NB4 (cell line): Measurements from ENCODE around the gene RNF133.
"Not testable (repeated sequence)": the region's sequence is repeated elsewhere in the genome, so short reads cannot be mapped to it uniquely, and the experiment has no call there.

Experiments
- CTCF ChIP-seq: IDR thresholded peaks from one replicate; pipeline ENCODE4 v1.5.1; 2012; ENCODE audit warnings: low read depth, low read length
- MAX ChIP-seq: IDR thresholded peaks from 2 replicates; pipeline ENCODE4 v1.6.1; 2011; ENCODE audit warnings: low read depth, low read length
- POLR2A ChIP-seq: IDR thresholded peaks from 2 replicates; pipeline ENCODE4 v1.6.1; 2011; ENCODE audit warnings: mild to moderate bottlenecking; ENCODE audit not compliant: insufficient read length; ENCODE audit errors: extremely low read depth

DNA sequence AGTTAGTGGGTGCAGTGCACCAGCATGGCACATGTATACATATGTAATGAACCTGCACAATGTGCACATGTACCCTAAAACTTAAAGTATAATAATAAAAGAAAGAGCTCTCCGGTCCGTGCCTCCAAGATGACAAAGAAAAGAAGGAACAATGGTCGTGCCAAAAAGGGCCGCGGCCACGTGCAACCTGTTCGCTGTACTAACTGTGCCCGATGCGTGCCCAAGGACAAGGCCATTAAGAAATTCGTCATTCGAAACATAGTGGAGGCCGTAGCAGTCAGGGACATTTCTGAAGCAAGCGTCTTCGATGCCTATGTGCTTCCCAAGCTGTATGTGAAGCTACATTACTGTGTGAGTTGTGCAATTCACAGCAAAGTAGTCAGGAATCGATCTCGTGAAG lies 17.7 kb downstream of the RNF133 start:
- not testable (repeated sequence) for TF ChIP-seq MAX, CTCF, POLR2A
